ENCODE data around the gene PRR14L.

- no peak for TF ChIP-seq POLR2A (IDR thresholded peaks at IDR 0.05)
- TF ChIP-seq CTCF (IDR thresholded peaks at IDR 0.05) = no peak
Observed at GRCh38 chr22:31742682-31743081, 7.2 kb downstream of the PRR14L start.

All from testis (tissue), 2 donors.